HepG2 (cell line): ENCODE data around the gene TMEM134. TPM values are rescaled to one million over a fixed set of nuclear protein-coding genes. Genes with fewer than 3 reads are reported as not detected.

Experiments used
- AGO1 ChIP-seq: fragments of 200-400 bp; formaldehyde crosslinking; IDR thresholded peaks from 2 replicates; pipeline ENCODE4 v1.6.1; 2017; ENCODE audit warnings: mild to moderate bottlenecking, low read depth, low read length, moderate library complexity; ENCODE audit not compliant: poor library complexity, severe bottlenecking
- CC2D1A ChIP-seq: sonication (generic); formaldehyde crosslinking; IDR thresholded peaks from 2 replicates; pipeline ENCODE4 v1.8.1; 2023; ENCODE audit warnings: mild to moderate bottlenecking, missing genetic modification reagents
- E2F5 ChIP-seq: sonication (generic); formaldehyde crosslinking; conservative IDR thresholded peaks from 2 replicates; pipeline ENCODE4 v1.4.0; 2020; ENCODE audit warnings: missing genetic modification reagents
- FUBP1 ChIP-seq: sonication (generic); formaldehyde crosslinking; IDR thresholded peaks from 2 replicates; pipeline ENCODE4 v1.5.1; 2020; ENCODE audit warnings: missing genetic modification reagents, mild to moderate bottlenecking, borderline replicate concordance
- GTF2F1 ChIP-seq: fragments of 150-350 bp; IDR thresholded peaks from 2 replicates; pipeline ENCODE4 v1.6.1; 2014; ENCODE audit warnings: low read length
- HHEX ChIP-seq: IDR thresholded peaks from 2 replicates; pipeline ENCODE4 v1.6.1; 2016; ENCODE audit warnings: control low read depth
- JUND ChIP-seq: sonication (generic); formaldehyde crosslinking; IDR thresholded peaks from 2 replicates; pipeline ENCODE4 v1.8.0; 2022; ENCODE audit warnings: mild to moderate bottlenecking, missing genetic modification reagents
- MEF2D ChIP-seq: sonication (generic); formaldehyde crosslinking; IDR thresholded peaks from 2 replicates; pipeline ENCODE4 v1.5.1; 2020; ENCODE audit warnings: mild to moderate bottlenecking, missing genetic modification reagents
- NR2F6 ChIP-seq, 2 experiments: IDR thresholded peaks; 2 replicates each; pipeline ENCODE4 v1.6.1; 2016; ENCODE audit warnings: antibody characterized with exemption in 1 of 2, mild to moderate bottlenecking in 1 of 2
- PATZ1 ChIP-seq: sonication (generic); formaldehyde crosslinking; IDR thresholded peaks from 2 replicates; pipeline ENCODE4 v1.4.0; 2020; ENCODE audit warnings: missing genetic modification reagents
- SRY ChIP-seq: sonication (generic); formaldehyde crosslinking; IDR thresholded peaks from 2 replicates; pipeline ENCODE4 v1.8.0; 2022; ENCODE audit warnings: mild to moderate bottlenecking, missing genetic modification reagents
- ZBTB25 ChIP-seq: IDR thresholded peaks from 2 replicates; pipeline ENCODE4 v1.6.1; 2018; ENCODE audit warnings: missing genetic modification reagents
- ZBTB38 ChIP-seq: sonication (generic); formaldehyde crosslinking; IDR thresholded peaks from 2 replicates; pipeline ENCODE4 v1.5.1; 2020; ENCODE audit warnings: mild to moderate bottlenecking, missing genetic modification reagents
- ZBTB49 ChIP-seq: sonication (generic); formaldehyde crosslinking; IDR thresholded peaks from 2 replicates; pipeline ENCODE4 v1.4.0; 2020; ENCODE audit warnings: missing genetic modification reagents, borderline replicate concordance
- ZFP91 ChIP-seq: sonication (generic); formaldehyde crosslinking; IDR thresholded peaks from 2 replicates; pipeline ENCODE4 v1.9.0; 2022; ENCODE audit warnings: missing genetic modification reagents, mild to moderate bottlenecking, borderline replicate concordance
- ZNF446 ChIP-seq: sonication (generic); formaldehyde crosslinking; IDR thresholded peaks from 2 replicates; pipeline ENCODE4 v1.5.0; 2020; ENCODE audit warnings: mild to moderate bottlenecking, missing genetic modification reagents
- ZNF546 ChIP-seq: sonication (generic); formaldehyde crosslinking; conservative IDR thresholded peaks from 2 replicates; pipeline ENCODE4 v1.8.1; 2023; ENCODE audit warnings: mild to moderate bottlenecking, missing genetic modification reagents
- ZNF713 ChIP-seq: sonication (generic); formaldehyde crosslinking; IDR thresholded peaks from 2 replicates; pipeline ENCODE4 v1.4.0; 2020; ENCODE audit warnings: mild to moderate bottlenecking, missing genetic modification reagents
- ZNF781 ChIP-seq: sonication (generic); formaldehyde crosslinking; IDR thresholded peaks from 2 replicates; pipeline ENCODE4 v1.5.1; 2020; ENCODE audit warnings: borderline replicate concordance, mild to moderate bottlenecking, missing genetic modification reagents; ENCODE audit errors: not compliant biosample characterization
- polyA plus RNA-seq, 8 experiments: library from polyadenylated mRNA; depleted of rRNA in 3 of 8; stranded (reverse) in 7 of 8; unstranded in 1 of 8; fragments of >200 nt; fragmentation: Illumina TruSeq in 4 of 8; extraction: Trizol in 4 of 8; gene quantifications; 2 replicates each; pipeline versions ENCODE4 v1.2.1 to v1.2.3, GENCODE V29; 2011 to 2016; ENCODE audit warnings: low read depth in 4 of 8, missing spikeins in 1 of 8, mixed read lengths in 1 of 8; ENCODE audit not compliant: insufficient read depth in 1 of 8
- total RNA-seq, 5 experiments: library from RNA; depleted of rRNA; stranded (reverse); fragments of >200 nt; fragmentation: Illumina TruSeq; extraction: Trizol; gene quantifications; 2 replicates each; pipeline ENCODE4 v1.2.3, GENCODE V29; 2016; ENCODE audit warnings: low read depth in 1 of 5

TMEM134 gene
- total and polyA plus RNA-seq, 2 of the 13 experiments (the other 11 are each of a cell fraction or from before 2014, with no cell fraction given) = 6.9 to 26.9 TPM

GRCh38 chr11:67507242-67507863, 38.3 kb upstream of the TMEM134 start (continued):
- TF ChIP-seq ZNF446 (CRISPR knock-in tag) (no peak), CC2D1A (CRISPR knock-in tag) (no peak), ZBTB38 (CRISPR knock-in tag) (0 out of 2 replicates have a peak, but pooled peaks have one; percentile 12), ZNF546 (CRISPR knock-in tag) (no peak), ZBTB49 (CRISPR knock-in tag) (no peak), PATZ1 (CRISPR knock-in tag) (0 out of 2 replicates have a peak, but pooled peaks have one; percentile 7), ZNF713 (CRISPR knock-in tag) (peak; percentile 87; the same call in 1 of the 2 replicates), ZBTB25 (CRISPR knock-in tag) (no peak), ZFP91 (CRISPR knock-in tag) (peak; percentile 8; the same call in 1 of the 2 replicates), FUBP1 (CRISPR knock-in tag) (no peak), SRY (CRISPR knock-in tag) (no peak), JUND (CRISPR knock-in tag) (no peak), E2F5 (no peak), MEF2D (CRISPR knock-in tag) (no peak), AGO1 (no peak), ZNF781 (CRISPR knock-in tag) (peak; percentile 18), NR2F6 (IDR thresholded peaks at IDR 0.05) (no peak), NR2F6 (CRISPR knock-in tag; IDR thresholded peaks at IDR 0.05) (0 out of 2 replicates have a peak, but pooled peaks have one; percentile 11), GTF2F1 (no peak), HHEX (no peak)
